Bronchial epithelial cell (primary cell): ENCODE measurements around the gene DNASE2B. TPM values are rescaled to one million over a fixed set of nuclear protein-coding genes. Genes with fewer than 3 reads are reported as not detected.
A peak's percentile ranks its signal among the peaks of the same experiment; 100 is the strongest.

Experiments used
- DNase-seq: peaks from one replicate; pipeline ENCODE4 v3.0.0-alpha.2; 2010; ENCODE audit warnings: low read depth
- FAIRE-seq: peaks from 2 replicates; lab custom pipeline; 2011; peaks lifted over from hg19 to GRCh38; lab: Jason Lieb, UNC
- H3K27me3 ChIP-seq: 2 replicates; pipeline ENCODE4 v1.5.1; 2011; ENCODE audit warnings: low read length; ENCODE audit not compliant: control insufficient read depth, insufficient read depth
- H3K36me3 ChIP-seq: 2 replicates; pipeline ENCODE4 v1.5.1; 2011; ENCODE audit warnings: low read length; ENCODE audit not compliant: control insufficient read depth, insufficient read depth
- H3K4me3 ChIP-seq: 2 replicates; pipeline ENCODE4 v1.5.1; 2011; ENCODE audit warnings: mild to moderate bottlenecking, low read depth, low read length, control low read depth
- total RNA-seq: library from RNA; depleted of rRNA; stranded (reverse); fragments of >200 nt; gene quantifications from 2 replicates; pipeline ENCODE4 v1.2.1, GENCODE V29; 2014
- TF ChIP-seq, protein P1 (sequence below): IDR thresholded peaks from 2 replicates; pipeline ENCODE4 v1.5.1; 2011; ENCODE audit warnings: mild to moderate bottlenecking, moderate library complexity, low read length, control low read depth, inconsistent platforms; ENCODE audit not compliant: insufficient read depth, severe bottlenecking

The DNASE2B gene
- total RNA-seq, 1 donor from 2014 or later, result not detected

DNA sequence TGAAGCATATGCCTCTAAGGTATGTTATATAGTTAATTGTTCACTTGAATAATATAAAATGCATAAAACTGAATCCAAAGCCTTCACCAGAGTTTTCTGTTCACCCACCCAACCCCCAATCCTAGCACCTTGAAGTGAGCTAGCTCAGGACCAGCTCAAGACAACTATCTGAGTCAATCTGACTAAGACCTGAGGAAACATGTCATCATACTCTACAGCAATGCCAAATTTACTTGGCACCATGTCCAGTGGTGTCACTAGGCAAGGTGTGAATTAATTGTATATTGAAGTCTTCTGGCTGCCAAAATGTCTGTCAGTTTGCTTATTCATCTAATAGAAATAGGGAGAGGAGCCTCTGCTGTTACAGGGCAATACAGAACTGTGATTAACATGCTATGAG, 3.8 kb downstream of the DNASE2B start:
- no peak for FAIRE-seq

GRCh38 chr1:84402501-84402900, 4.2 kb downstream of the DNASE2B start:
- no peaks in the 10 kb centered on the region for H3K27me3 ChIP-seq
- no peak for FAIRE-seq
- H3K36me3 ChIP-seq, result no peaks in the 10 kb centered on the region
- no peak overlapping the region for H3K4me3 ChIP-seq
- TF ChIP-seq, protein P1, sequence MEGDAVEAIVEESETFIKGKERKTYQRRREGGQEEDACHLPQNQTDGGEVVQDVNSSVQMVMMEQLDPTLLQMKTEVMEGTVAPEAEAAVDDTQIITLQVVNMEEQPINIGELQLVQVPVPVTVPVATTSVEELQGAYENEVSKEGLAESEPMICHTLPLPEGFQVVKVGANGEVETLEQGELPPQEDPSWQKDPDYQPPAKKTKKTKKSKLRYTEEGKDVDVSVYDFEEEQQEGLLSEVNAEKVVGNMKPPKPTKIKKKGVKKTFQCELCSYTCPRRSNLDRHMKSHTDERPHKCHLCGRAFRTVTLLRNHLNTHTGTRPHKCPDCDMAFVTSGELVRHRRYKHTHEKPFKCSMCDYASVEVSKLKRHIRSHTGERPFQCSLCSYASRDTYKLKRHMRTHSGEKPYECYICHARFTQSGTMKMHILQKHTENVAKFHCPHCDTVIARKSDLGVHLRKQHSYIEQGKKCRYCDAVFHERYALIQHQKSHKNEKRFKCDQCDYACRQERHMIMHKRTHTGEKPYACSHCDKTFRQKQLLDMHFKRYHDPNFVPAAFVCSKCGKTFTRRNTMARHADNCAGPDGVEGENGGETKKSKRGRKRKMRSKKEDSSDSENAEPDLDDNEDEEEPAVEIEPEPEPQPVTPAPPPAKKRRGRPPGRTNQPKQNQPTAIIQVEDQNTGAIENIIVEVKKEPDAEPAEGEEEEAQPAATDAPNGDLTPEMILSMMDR, result no peak
- DNase-seq, result no peak

More for the DNA sequence above, 3.8 kb downstream of the DNASE2B start:
- Histone ChIP-seq H3K27me3 (no peaks in the 10 kb centered on the region), H3K36me3 (no peaks in the 10 kb centered on the region), H3K4me3 (no peak overlapping the region)
- peak; percentile 97 for DNase-seq
- TF ChIP-seq, protein P1, result no peak

DNA sequence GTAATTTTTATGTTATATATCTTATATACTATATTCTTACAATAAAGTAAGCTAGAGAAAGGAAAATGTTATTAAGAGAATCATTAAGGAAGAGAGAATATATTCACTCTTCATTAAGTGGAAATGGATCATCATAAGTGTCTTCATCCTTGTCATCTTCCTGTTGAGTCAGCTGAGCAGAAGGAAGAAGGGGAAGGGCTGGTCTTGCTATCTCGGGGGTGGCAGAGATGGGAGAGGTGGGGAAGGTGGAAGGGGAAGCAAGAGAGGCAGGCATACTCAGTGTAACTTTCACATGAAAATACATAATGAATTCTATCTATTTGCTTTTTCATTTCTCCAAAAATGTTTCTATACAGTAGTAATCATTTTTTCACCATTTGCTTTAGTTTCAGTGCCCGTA, 5.1 kb downstream of the DNASE2B start:
- Histone ChIP-seq H3K36me3 (no peaks in the 10 kb centered on the region), H3K4me3 (no peak overlapping the region), H3K27me3 (no peaks in the 10 kb centered on the region)
- no peak for DNase-seq
- FAIRE-seq, result no peak
- TF ChIP-seq, protein P1, result no peak

DNA sequence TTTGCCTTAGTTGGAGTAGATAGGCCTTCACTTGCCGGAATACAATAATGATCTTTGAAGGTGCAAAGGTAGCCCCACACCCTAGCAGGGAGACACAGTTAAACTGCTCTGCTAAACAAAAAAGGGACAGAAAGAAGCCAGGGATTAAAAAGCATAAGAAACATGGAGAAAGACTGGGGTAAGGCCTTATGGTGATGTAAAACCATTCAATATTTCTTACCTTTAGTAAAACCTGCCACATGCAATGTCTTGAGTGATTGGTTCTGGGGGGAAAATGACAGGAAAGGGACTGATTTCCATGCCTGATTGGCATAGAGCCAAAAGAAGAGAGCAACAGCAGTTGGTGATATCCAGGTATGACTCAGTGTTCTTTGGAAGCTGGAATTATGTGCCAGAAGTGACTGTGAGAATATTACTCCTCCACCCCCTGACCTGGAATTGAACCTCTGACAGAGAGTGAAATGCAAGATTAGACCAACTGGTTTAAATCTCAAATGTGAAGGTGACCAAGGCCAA, 8.1 kb downstream of the DNASE2B start:
- FAIRE-seq (no peak), DNase-seq (peak; percentile 66)
- TF ChIP-seq, protein P1, result no peak
- H3K4me3 ChIP-seq, result no peak overlapping the region
- H3K27me3 ChIP-seq, result no peaks in the 10 kb centered on the region
- no peaks in the 10 kb centered on the region for H3K36me3 ChIP-seq

DNA sequence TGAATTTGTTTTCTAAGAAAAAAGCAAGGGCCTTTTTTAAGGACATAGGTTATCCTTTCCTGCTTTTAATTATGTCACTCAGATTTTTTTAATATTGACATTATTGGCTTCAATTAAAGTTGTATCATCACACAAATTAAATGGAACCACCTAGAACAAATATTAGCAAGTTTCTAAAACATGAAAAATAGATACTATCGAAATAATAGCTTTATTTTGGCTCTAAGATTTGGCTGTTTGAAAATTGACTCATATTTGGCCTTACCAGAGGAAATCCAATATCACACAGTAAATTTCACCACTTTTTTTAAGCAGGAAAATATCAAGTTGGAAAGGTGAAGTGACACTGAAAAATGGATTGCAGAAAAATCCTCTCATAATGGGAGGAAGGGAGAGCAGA, 9.2 kb downstream of the DNASE2B start:
- DNase-seq (no peak), FAIRE-seq (no peak)
- no peaks in the 10 kb centered on the region for H3K27me3 ChIP-seq
- TF ChIP-seq, protein P1, result no peak
- H3K4me3 ChIP-seq, result no peak overlapping the region
- no peaks in the 10 kb centered on the region for H3K36me3 ChIP-seq

DNA sequence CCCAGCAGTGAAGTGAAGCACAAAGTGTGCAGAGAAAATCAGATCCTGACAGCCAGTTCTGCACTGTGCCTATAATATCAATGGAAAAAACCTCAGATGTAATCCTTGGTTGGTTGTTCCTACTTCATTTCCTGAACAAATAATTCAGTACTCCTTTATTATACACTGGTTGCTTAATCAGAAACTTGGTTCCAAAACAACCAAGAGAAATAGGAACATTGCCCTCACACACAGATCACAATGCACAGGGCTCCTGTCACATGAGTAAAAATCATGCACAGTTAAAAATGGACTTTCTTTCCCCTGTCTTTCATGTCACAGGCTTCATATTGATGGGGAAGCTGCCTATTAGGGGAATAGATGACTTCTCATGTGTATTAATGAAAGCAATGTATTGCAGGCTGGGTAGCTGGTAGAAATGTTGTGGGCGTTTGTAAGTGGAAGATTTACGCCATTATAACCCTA, 9.7 kb downstream of the DNASE2B start:
- no peak overlapping the region for H3K4me3 ChIP-seq
- no peaks in the 10 kb centered on the region for H3K27me3 ChIP-seq
- FAIRE-seq (no peak), DNase-seq (no peak)
- no peaks in the 10 kb centered on the region for H3K36me3 ChIP-seq
- TF ChIP-seq, protein P1, result no peak
